LNCaP clone FGC (cell line): Measurements from ENCODE around the gene FBLN2.
"Not testable (repeated sequence)": the region's sequence is repeated elsewhere in the genome, so short reads cannot be mapped to it uniquely, and the experiment has no call there.

Experiments
- DNase-seq: peaks from one replicate; pipeline ENCODE4 v3.0.0-alpha.2; 2011; ENCODE audit warnings: low read depth
- H3K4me3 ChIP-seq: 2 replicates; pipeline ENCODE4 v1.5.1; 2011; ENCODE audit warnings: mild to moderate bottlenecking, low read depth, low read length, control low read depth
- CTCF ChIP-seq: IDR thresholded peaks from 2 replicates; pipeline ENCODE4 v1.5.1; 2012; ENCODE audit warnings: mild to moderate bottlenecking; ENCODE audit not compliant: control insufficient read depth, insufficient read depth; ENCODE audit errors: extremely low read depth

Gene FBLN2

GRCh38 chr3:13557926-13558325 lies 9.0 kb downstream of the FBLN2 start:
- no peak for DNase-seq
- no peak overlapping the region for H3K4me3 ChIP-seq
- no peak for TF ChIP-seq CTCF

- no peak for TF ChIP-seq CTCF
- no peak overlapping the region for H3K4me3 ChIP-seq
Observed at GRCh38 chr3:13558651-13559050, 9.7 kb downstream of the FBLN2 start.

GRCh38 chr3:13559764-13560525 lies 11.0 kb downstream of the FBLN2 start:
- H3K4me3 ChIP-seq, result no peak overlapping the region
- TF ChIP-seq CTCF, result no peak
- no peak for DNase-seq

More at GRCh38 chr3:13558651-13559050, 9.7 kb downstream of the FBLN2 start:
- no peak for DNase-seq

GRCh38 chr3:13561376-13561775 lies 12.5 kb downstream of the FBLN2 start:
- DNase-seq, result no peak
- TF ChIP-seq CTCF, result no peak
- H3K4me3 ChIP-seq, result no peak overlapping the region

- no peak for TF ChIP-seq CTCF
- no peak overlapping the region for H3K4me3 ChIP-seq
- no peak for DNase-seq
Observed at GRCh38 chr3:13561967-13562366, 13.0 kb downstream of the FBLN2 start.

- H3K4me3 ChIP-seq, DNase-seq: not testable (repeated sequence)
Observed at GRCh38 chr3:13562421-13562820, 13.5 kb downstream of the FBLN2 start.

GRCh38 chr3:13563321-13563720 lies 14.4 kb downstream of the FBLN2 start:
- no peak for TF ChIP-seq CTCF
- H3K4me3 ChIP-seq, result no peak overlapping the region
- DNase-seq, result no peak
